GM20000 (cell line): ENCODE data around the gene ARNT2.

Experiments
- DNase-seq: peaks from one replicate; pipeline ENCODE4 v3.0.0; 2012; ENCODE audit warnings: low spot score
- TF ChIP-seq, protein P1 (sequence below): IDR thresholded peaks from 2 replicates; pipeline ENCODE4 v1.5.1; 2012; ENCODE audit warnings: mild to moderate bottlenecking, control low read depth; ENCODE audit errors: extremely low read depth, missing control alignments

ARNT2 gene

DNA sequence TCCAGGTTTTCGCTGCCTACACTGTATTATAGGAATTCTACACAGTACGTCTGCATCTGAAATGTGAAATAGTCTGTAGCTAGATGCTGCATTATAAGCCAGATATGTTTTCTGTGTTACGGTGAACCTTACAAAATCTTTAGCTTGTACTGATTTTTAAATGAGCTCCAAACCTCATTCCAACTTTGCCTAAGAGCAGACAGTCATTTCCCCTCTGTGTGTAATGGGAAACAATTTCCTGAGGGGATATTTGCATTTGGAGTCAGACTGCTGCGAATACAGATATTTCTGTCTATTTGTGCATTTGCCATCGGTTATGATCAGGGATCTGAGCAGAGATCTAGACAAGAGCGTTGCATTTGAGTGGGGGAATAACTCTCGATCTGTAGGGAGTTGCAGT is 37.5 kb downstream of the ARNT2 start:
- TF ChIP-seq, protein P1, sequence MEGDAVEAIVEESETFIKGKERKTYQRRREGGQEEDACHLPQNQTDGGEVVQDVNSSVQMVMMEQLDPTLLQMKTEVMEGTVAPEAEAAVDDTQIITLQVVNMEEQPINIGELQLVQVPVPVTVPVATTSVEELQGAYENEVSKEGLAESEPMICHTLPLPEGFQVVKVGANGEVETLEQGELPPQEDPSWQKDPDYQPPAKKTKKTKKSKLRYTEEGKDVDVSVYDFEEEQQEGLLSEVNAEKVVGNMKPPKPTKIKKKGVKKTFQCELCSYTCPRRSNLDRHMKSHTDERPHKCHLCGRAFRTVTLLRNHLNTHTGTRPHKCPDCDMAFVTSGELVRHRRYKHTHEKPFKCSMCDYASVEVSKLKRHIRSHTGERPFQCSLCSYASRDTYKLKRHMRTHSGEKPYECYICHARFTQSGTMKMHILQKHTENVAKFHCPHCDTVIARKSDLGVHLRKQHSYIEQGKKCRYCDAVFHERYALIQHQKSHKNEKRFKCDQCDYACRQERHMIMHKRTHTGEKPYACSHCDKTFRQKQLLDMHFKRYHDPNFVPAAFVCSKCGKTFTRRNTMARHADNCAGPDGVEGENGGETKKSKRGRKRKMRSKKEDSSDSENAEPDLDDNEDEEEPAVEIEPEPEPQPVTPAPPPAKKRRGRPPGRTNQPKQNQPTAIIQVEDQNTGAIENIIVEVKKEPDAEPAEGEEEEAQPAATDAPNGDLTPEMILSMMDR, result no peak
- no peak for DNase-seq

DNA sequence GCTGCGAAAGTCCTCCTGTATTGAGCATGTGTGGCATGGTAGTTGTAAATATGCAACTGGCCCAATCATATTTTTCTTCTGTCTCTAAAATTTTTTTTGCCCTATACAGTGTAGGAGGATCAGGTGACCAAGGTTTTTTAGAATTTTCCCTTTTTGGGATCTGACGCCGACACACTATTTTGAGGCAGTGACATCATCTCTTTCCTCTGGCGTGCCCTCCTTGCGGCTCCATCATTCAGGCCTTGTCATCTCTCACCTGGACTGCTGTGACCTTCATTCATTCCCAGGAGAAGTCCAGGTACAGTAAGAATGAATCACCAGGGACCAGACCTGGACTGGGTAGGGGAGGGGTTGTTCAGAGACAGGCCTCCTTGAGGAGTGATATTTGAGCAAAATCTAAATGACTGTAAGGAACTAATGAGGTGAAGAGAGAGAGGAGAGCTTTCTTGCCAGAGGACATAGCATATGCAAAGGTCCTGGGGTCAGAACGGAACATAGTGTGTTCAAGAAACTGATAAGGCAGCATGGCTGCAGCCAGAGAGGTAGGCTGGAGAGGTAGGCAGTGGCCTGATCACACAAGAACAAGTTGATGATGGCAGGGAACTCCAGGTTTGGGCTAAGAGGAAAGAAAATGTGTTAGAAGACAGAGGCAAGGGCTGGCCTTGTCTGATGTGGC is 38.7 kb downstream of the ARNT2 start:
- DNase-seq, result no peak

DNA sequence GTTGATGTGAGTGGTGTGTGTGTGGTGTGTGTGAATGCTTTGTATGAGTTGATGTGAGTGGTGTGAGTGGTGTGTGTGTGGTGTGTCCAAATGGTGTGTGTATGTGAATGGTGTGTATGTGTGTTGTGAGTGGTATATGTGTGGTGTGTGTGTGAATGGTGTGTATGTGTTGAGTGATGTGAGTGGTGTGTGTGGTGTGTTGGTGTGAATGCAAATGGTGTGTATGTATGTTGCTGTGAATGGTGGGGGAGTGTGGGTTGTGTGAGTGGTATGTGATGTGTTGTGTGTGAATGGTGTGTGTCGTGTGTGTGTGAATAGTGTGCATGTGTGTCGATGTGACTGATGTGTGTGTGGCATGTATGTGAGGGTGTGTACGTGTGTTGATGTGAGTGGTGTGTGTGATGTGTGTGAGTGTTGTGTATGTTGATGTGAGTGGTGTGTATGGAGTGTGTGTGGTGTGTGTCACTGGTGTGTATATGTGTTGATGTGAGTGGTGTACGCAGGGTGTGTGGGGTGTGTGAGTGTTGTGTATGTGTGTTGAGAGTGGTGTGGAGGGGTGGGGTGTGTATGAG is 40.6 kb downstream of the ARNT2 start:
- TF ChIP-seq, protein P1, result no peak
- DNase-seq, result no peak

More for the DNA sequence above, 38.7 kb downstream of the ARNT2 start:
- TF ChIP-seq, protein P1, result no peak

DNA sequence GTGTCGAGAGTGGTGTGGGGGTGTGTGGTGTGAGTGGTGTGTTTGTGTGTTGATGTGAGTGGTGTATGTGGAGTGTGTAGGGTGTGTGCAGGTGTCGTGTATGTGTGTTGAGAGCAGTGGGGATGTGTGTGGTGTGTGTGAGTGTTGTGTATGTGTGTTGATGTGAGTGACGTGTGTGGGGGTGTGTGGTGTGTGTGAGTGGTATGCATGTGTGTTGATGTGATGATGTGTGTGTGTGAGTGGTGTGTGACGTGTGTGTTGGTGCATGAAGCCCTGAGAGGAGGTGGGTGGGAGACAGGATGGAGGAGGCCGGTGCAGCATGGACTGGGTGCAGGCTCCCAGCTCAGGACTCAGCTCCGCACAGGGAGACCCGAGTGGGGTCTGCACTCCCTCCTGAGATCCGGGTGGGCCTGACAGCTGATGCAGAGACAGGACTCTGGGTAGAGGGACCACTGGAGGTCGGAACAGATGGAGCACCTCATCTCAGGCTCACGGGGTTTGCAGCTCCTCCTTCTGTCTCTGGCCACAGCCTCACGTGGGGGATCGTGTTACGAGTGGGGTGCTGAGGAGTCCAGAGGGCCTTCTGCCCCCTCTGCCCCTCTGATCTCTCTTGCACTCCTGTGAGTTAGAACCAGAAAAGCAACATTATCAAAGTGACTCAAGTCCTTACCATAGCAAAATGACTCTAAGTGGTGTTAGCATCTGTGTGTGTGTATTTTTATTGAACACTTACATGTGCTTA is 41.3 kb downstream of the ARNT2 start:
- TF ChIP-seq, protein P1, result no peak
- no peak for DNase-seq

DNA sequence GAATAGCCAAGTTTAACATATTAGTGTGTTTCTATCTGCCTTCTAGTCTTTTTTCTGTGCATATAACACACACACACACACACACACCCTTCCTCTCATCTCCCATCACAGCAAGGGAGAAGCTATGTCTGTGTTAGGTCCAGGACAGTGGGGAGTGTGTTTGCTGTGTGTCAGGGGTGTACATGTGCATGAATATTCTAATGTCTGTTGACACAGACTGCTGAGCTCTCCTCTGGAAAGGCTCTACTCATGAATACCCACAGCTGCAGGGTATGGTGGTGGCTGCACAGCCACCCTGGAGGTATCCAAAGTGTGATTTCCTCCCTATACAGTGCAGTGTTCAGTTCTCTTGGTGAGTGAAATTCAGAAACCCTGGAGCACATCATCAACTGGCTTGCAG is 42.9 kb downstream of the ARNT2 start:
- no peak for DNase-seq
- TF ChIP-seq, protein P1, result no peak

DNA sequence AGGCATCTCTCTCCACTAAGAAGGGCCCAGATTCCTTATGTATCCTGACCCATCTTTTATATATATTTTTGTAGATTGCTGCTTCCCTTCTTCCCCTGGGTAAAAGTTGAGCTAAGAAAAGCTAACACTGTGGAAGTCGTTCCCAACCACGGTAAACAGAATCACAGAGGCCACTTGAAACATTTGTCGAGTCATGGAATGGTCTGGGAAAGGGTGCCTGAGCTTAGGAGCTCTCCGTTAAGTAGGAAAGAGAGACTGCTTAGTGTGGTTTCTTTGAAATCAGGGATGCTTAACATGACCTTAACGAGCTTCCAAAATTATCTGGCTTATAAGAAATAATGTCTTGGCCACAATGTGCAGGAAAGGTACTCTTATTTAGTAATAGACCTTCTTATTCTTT is 45.6 kb downstream of the ARNT2 start:
- no peak for DNase-seq
- TF ChIP-seq, protein P1, result no peak

DNA sequence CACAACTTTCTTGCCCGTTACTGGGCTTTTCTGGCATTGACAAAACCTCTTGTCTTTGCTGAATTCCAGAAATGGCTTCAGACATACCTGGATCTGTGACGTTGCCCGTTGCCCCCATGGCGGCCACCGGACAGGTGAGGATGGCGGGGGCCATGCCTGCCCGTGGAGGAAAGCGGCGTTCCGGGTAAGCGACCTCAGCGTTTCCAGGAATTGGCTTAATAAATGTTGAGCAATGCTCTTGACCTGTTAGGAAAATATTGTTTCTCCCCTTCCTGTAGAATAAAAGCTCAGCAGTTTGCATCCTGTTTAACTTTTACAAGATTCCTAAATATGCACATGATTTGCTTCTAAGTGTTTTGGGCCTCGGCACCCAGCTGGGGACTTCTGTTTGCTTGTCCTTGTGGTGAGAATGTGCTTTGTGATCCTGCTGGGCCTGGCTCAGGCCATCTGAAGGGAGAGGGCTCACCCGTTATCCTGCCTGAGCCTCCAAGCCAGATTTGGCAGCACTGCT is 46.7 kb downstream of the ARNT2 start:
- DNase-seq, result no peak

More for the DNA sequence above, 46.7 kb downstream of the ARNT2 start:
- TF ChIP-seq, protein P1, result no peak
